Cardiac fibroblast (primary cell): ENCODE data around the gene TSEN2.

Experiments
- DNase-seq, 2 donors: peaks; one replicate each; pipeline versions ENCODE4 v3.0.0 to v3.0.0-alpha.2; 2010; ENCODE audit warnings: low read depth in 2 of 2
- H3K4me3 ChIP-seq, 2 donors: replicated peaks in 1 of 2; 1 replicate in 1 of 2; 2 replicates in 1 of 2; pipeline ENCODE4 v1.5.1; 2011; ENCODE audit warnings: low read depth in 2 of 2, low read length in 2 of 2, mild to moderate bottlenecking in 2 of 2, moderate library complexity in 1 of 2
- TF ChIP-seq, protein P1 (sequence below): IDR thresholded peaks from one replicate; pipeline ENCODE4 v1.5.1; 2011; ENCODE audit warnings: low read depth, mild to moderate bottlenecking, low read length, inconsistent platforms

Gene TSEN2

DNA sequence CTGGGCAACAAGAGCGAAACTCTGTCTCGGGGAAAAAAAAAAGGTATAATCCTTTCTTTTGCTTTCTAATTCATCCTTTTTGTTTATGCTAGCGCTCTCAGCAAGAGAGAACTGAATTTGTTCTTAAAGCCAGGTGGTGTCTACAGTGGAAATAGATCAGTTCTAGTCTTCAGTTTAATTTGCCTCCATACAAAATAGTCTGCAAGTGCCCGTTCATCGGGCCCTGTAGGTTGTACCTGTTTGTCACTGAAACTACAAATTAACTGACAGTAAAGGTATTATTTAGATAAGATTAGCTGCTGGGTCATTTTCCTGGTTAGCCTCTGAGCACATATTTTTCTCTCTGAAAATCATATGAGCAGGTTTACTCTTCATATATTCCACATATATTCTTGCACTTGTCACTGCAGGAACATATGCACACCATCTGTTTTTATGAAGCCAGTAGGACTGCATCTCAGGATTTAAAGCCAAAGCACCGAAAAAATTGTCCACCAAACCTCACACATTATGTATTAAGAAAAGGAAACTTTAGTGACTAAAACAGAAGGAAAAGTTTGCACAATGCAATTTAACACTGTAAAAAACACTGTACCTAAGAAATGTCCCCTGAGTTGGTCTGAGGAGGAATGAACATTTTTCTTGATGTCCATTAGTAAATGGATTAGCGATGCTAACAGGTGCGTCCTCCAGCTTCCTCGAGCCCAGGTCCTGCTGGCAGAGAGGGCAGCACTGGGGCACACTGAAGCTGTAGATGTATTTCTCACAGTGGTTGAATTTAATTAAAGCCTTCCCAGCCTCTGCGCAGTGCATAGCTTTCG, 60.6 kb downstream of the TSEN2 start:
- TF ChIP-seq, protein P1, sequence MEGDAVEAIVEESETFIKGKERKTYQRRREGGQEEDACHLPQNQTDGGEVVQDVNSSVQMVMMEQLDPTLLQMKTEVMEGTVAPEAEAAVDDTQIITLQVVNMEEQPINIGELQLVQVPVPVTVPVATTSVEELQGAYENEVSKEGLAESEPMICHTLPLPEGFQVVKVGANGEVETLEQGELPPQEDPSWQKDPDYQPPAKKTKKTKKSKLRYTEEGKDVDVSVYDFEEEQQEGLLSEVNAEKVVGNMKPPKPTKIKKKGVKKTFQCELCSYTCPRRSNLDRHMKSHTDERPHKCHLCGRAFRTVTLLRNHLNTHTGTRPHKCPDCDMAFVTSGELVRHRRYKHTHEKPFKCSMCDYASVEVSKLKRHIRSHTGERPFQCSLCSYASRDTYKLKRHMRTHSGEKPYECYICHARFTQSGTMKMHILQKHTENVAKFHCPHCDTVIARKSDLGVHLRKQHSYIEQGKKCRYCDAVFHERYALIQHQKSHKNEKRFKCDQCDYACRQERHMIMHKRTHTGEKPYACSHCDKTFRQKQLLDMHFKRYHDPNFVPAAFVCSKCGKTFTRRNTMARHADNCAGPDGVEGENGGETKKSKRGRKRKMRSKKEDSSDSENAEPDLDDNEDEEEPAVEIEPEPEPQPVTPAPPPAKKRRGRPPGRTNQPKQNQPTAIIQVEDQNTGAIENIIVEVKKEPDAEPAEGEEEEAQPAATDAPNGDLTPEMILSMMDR: no peak
- no peak overlapping the region for H3K4me3 ChIP-seq
- no peak for DNase-seq

DNA sequence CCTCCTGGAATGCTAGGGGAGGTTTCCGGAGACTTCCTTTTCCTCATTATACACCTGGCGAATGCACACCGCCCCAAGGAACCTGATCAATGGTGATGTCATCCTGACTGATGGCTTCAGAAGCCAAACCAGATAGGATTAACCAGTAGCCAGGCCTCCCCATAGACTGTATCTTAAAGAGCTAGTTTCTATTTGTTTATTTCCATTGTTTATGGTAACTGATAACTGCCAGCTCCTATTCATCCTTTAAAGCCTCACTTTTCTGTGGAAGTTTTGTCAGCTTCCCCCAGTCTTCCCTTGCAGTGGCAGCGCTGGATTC, 61.2 kb downstream of the TSEN2 start, which contains the start of gene MKRN2OS:
TSS of gene MKRN2OS (minus strand) at position 27 of the 319 bp plus-strand sequence. CDS start 35 bp downstream, outside the sequence.
- DNase-seq: no peak
- H3K4me3 ChIP-seq: no peak within 1 kb of the TSS
- TF ChIP-seq, protein P1: no peak

GRCh38 chr3:12549971-12550760, 65.9 kb downstream of the TSEN2 start:
- TF ChIP-seq, protein P1: no peak
- no peak for DNase-seq
- no peak overlapping the region for H3K4me3 ChIP-seq

DNA sequence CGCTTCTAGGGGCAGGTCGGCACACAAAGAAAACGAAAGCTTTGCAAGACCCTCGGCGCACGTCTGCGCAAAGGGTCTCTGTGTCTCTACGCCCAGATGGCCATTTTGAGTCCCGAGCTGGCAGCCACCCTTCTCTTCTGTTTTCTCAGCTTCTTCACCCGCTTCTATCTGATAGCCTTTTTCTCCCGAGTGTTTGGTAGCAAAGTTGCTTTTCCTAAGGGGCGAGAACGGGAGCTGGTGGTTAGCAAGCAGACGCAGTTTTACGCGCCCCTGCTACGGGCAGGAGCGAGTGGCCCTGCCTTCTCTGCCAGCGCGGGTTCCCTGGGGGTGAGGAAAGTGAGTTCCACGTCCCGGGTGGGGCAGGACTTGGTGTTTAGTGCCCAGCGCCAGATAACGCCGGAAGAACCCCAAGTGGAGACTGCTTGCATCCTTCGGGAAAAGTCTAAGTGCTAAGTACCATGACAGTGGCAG, 69.7 kb downstream of the TSEN2 start:
- H3K4me3 ChIP-seq: peak overlapping the region; percentile 47 to 59
- DNase-seq: peak; percentile 26 to 42
- TF ChIP-seq, protein P1: no peak

- TF ChIP-seq, protein P1: no peak
- peak overlapping the region; percentile 54 to 91 for H3K4me3 ChIP-seq
- no peak for DNase-seq
Measured at GRCh38 chr3:12556314-12556689, 72.0 kb downstream of the TSEN2 start.

GRCh38 chr3:12556690-12557472, 72.6 kb downstream of the TSEN2 start, which contains the start of gene MKRN2:
MKRN2 (plus strand) TSS chr3:12557087; CDS start chr3:12557151, 64 bp downstream.
- TF ChIP-seq, protein P1: no peak
- peak; percentile 85 to 88 for DNase-seq
- peak within 1 kb of the TSS; percentile 77 to 91 for H3K4me3 ChIP-seq
